ENCODE data around the gene ZBTB40.

The ZBTB40 gene

DNA sequence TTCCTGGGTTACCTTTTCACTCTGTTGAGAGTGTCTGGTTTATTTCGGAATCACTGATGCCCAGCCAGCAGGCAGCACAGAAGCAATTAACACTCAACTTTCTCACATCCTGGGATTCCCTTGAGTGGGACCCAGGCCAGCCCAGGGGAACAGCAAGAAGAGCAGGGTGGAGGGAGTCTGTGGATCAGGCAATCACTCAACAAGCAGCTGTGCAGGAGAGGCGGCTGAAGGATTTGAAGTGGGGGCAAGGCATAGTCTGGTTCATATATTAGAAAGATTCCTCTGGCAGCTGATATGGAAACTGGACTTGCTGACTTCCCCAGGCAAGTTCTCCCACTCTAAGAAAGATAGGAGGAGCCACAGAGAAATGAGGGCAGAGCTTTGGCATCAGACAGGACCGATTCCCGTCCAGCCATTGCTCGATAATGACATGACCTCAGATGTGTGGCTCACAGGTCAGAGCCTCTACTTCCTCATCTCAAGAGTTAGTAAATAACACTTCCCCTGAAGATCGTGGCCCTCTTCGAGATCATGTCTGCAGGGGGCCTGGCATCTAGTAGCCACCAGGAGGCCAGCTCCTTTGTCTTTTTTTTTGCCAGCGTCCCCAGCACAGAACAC, 124.0 kb downstream of the ZBTB40 start:
- H3K4me3 ChIP-seq (ENCODE audit: low read depth, low read length) = no peak overlapping the region
- DNase-seq (ENCODE audit: low read depth) = no peak
- TF ChIP-seq, protein P1, sequence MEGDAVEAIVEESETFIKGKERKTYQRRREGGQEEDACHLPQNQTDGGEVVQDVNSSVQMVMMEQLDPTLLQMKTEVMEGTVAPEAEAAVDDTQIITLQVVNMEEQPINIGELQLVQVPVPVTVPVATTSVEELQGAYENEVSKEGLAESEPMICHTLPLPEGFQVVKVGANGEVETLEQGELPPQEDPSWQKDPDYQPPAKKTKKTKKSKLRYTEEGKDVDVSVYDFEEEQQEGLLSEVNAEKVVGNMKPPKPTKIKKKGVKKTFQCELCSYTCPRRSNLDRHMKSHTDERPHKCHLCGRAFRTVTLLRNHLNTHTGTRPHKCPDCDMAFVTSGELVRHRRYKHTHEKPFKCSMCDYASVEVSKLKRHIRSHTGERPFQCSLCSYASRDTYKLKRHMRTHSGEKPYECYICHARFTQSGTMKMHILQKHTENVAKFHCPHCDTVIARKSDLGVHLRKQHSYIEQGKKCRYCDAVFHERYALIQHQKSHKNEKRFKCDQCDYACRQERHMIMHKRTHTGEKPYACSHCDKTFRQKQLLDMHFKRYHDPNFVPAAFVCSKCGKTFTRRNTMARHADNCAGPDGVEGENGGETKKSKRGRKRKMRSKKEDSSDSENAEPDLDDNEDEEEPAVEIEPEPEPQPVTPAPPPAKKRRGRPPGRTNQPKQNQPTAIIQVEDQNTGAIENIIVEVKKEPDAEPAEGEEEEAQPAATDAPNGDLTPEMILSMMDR (IDR thresholded peaks at IDR 0.05; ENCODE audit: low read depth, low read length, missing control alignments) = no peak

DNA sequence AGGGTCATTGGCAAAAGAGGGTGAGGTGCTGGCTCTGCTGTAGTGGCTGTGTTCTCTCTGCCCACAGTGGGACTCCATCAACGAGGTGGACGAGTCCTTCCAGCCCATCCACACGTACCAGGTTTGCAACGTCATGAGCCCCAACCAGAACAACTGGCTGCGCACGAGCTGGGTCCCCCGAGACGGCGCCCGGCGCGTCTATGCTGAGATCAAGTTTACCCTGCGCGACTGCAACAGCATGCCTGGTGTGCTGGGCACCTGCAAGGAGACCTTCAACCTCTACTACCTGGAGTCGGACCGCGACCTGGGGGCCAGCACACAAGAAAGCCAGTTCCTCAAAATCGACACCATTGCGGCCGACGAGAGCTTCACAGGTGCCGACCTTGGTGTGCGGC, 124.5 kb downstream of the ZBTB40 start:
- no peak for DNase-seq (ENCODE audit: low read depth)
- TF ChIP-seq, protein P1 (IDR thresholded peaks at IDR 0.05; ENCODE audit: low read depth, low read length, missing control alignments) = no peak
- H3K4me3 ChIP-seq (ENCODE audit: low read depth, low read length) = no peak overlapping the region

DNA sequence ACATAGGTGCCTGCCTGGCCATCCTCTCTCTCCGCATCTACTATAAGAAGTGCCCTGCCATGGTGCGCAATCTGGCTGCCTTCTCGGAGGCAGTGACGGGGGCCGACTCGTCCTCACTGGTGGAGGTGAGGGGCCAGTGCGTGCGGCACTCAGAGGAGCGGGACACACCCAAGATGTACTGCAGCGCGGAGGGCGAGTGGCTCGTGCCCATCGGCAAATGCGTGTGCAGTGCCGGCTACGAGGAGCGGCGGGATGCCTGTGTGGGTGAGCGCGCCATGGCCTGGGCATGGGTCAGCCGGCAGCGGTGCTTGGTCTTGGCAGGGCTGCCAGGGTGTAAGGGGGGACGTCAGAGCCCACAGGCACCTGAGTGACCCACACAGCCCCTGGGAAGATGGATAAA, 125.0 kb downstream of the ZBTB40 start:
- TF ChIP-seq, protein P1 (IDR thresholded peaks at IDR 0.05; ENCODE audit: low read depth, low read length, missing control alignments) = no peak
- DNase-seq (ENCODE audit: low read depth) = no peak
- H3K4me3 ChIP-seq (ENCODE audit: low read depth, low read length) = no peak overlapping the region

DNA sequence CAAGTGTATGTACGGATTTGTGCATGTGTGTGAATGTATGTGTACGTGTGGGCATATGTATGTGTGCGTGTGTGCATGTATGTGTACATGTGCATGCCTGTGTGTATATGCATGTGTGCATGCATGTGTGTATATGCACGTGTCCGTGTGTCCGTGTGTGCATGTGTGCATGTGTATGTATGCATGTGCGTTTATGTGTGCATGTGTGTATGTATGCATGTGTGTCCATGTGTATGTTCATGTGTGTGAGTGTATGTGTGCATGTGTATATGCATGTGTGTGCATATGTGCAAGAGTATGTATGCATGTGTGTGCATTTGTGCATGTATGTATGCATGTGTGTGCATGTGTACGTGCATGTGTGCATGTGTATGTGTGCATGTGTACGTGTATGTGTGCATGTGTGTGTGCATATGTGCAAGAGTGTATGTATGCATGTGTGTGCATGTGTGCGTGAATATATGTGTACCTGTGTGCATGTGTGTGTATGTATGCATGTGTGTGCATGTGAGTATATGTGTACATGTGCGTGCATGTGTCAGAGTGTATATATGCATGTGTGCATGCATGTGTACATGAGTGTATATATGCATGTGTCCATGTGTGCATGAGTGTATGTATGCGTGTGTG, 127.2 kb downstream of the ZBTB40 start:
- TF ChIP-seq, protein P1 (IDR thresholded peaks at IDR 0.05; ENCODE audit: low read depth, low read length, missing control alignments) = no peak
- H3K4me3 ChIP-seq (ENCODE audit: low read depth, low read length) = no peak overlapping the region
- DNase-seq (ENCODE audit: low read depth) = no peak

DNA sequence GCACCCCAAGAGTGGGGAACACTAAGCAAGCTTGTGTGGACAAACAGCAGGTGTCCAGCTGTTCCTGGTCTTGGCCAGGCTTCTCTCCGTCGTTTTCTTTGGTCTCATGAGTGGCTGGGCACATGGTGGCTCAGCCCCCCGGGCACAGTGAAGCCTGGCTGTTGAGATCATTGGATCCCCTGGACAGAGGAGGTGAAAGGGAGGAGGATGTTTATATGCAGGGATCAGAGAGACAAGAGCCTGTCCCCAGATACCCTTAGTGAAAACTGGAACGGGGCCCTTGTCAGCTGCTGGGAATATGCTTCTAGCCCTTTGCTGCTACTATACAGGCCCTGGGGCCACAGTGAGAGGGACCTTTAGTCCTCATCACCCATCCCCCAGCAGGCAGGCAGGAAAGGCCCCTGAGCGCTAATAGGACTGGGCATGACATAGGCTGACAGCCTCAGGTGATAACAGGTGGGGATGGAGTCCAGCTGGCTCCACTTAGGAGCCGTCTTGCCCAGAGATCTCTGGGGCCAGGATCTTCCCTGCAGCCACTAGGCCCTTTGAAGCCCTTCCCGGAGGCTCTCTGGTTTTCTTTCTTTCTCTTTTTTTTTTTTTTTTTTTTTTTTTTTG, 128.0 kb downstream of the ZBTB40 start:
- TF ChIP-seq, protein P1 (IDR thresholded peaks at IDR 0.05; ENCODE audit: low read depth, low read length, missing control alignments) = no peak
- DNase-seq (ENCODE audit: low read depth) = no peak
- no peak overlapping the region for H3K4me3 ChIP-seq (ENCODE audit: low read depth, low read length)
